Measurements from ENCODE around the gene KCNE4. TPM values are rescaled to one million over a fixed set of nuclear protein-coding genes. Genes with fewer than 3 reads are reported as not detected.

Gene KCNE4
- total and polyA plus RNA-seq, 2 experiments from 2014 or later = not detected

- peaks cover 12% of the 10 kb centered on the region for H3K4me1 ChIP-seq (ENCODE audit: insufficient read depth)
- peak; percentile 19; the same call in 1 of the 3 replicates for ATAC-seq
- H3K27ac ChIP-seq (ENCODE audit: low read depth) = no peak overlapping the region
- H3K9me2 ChIP-seq (ENCODE audit: insufficient read depth) = no peaks in the 10 kb centered on the region
- Mint-ChIP-seq H3K4me3 (no peak overlapping the region), H3K27ac (no peak overlapping the region), H3K9me3 (no peaks in the 10 kb centered on the region; the same call in 1 of the 3 replicates), H3K36me3 (ENCODE audit: low read depth) (no peaks in the 10 kb centered on the region), H3K27me3 (ENCODE audit: insufficient read depth, low read depth, poor library complexity) (peaks cover 6% of the 10 kb centered on the region), H3K4me1 (peaks cover 29% of the 10 kb centered on the region)
- DNase-seq (ENCODE audit: low spot score) = no peak
- no peak overlapping the region for H3K4me3 ChIP-seq
- H4K20me1 ChIP-seq (replicated peaks; ENCODE audit: insufficient read depth) = no peaks in the 10 kb centered on the region
- H3K27me3 ChIP-seq (ENCODE audit: insufficient read depth) = no peaks in the 10 kb centered on the region
- no peak overlapping the region for H3K4me2 ChIP-seq
- no peaks in the 10 kb centered on the region for H3K36me3 ChIP-seq (ENCODE audit: insufficient read depth)
- no peaks in the 10 kb centered on the region for H3F3A ChIP-seq (replicated peaks; ENCODE audit: low read depth)
- peak overlapping the region; percentile 56; the same call in 1 of the 2 replicates for H2AFZ ChIP-seq
- no peaks in the 10 kb centered on the region for H3K79me2 ChIP-seq (replicated peaks; ENCODE audit: insufficient read depth)
- TF ChIP-seq JUNB (IDR thresholded peaks at IDR 0.05; ENCODE audit: unreplicated experiment) = no peak
- no peak for TF ChIP-seq STAT1 (IDR thresholded peaks at IDR 0.05; ENCODE audit: unreplicated experiment)
- TF ChIP-seq POLR2AphosphoS5 (IDR thresholded peaks at IDR 0.05; ENCODE audit: low read depth) = no peak
- TF ChIP-seq NANOG (IDR thresholded peaks at IDR 0.05; ENCODE audit: borderline replicate concordance) = no peak
- TF ChIP-seq EZH2 (IDR thresholded peaks at IDR 0.05; ENCODE audit: low read depth, unreplicated experiment) = no peak
- TF ChIP-seq REST (IDR thresholded peaks at IDR 0.05; ENCODE audit: unreplicated experiment) = no peak
- no peak for TF ChIP-seq ZNF331 (CRISPR knock-in tag; IDR thresholded peaks at IDR 0.05; ENCODE audit: low read depth)
- TF ChIP-seq CTCF (conservative IDR thresholded peaks at IDR 0.05; ENCODE audit: low read depth in 2 of 2) = no peak
- no peak for TF ChIP-seq ZNF462 (CRISPR knock-in tag; IDR thresholded peaks at IDR 0.05)
- TF ChIP-seq ETS1 (IDR thresholded peaks at IDR 0.05) = no peak
- TF ChIP-seq ZNF114 (CRISPR knock-in tag; IDR thresholded peaks at IDR 0.05) = no peak
- TF ChIP-seq CREB1 (CRISPR knock-in tag; IDR thresholded peaks at IDR 0.05; ENCODE audit: low read depth) = no peak
- no peak for TF ChIP-seq EZH2phosphoT487 (IDR thresholded peaks at IDR 0.05; ENCODE audit: unreplicated experiment)
These were observed 826 bp downstream of the KCNE4 start for GRCh38 chr2:223052548-223053483.

All from GM23338 (cell line).